Ecto neural progenitor cell (in vitro differentiated cells): ENCODE data around the gene CFI.

Experiments used
- DNase-seq: peaks from one replicate; pipeline ENCODE4 v3.0.0-alpha.2; 2018; ENCODE audit warnings: low spot score

CFI gene

DNA sequence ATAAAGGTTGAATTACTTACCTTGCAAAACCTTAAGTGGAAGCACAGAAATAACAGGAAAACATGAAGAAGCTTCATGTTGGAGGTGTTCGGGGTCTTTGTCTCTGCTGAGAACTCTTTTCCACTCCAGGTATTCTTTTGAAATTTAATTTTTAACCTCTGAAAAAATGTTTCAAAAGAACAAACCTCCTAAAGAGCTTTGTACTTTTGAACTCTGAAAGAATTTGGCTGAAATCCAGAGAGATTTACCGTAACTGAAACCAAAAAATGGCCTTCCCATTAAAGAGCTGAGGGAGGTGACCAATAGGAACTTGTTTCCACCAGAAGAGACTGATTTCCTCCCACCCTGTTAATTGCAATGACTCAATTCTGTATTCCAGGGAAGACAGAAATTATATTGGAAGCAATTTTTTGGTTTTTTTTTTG lies at the start of gene CFI:
Gene CFI (minus strand): TSS at position 105 of the 425 bp plus-strand sequence. CDS start 28 bp downstream, at position 77.
- no peak for DNase-seq

DNA sequence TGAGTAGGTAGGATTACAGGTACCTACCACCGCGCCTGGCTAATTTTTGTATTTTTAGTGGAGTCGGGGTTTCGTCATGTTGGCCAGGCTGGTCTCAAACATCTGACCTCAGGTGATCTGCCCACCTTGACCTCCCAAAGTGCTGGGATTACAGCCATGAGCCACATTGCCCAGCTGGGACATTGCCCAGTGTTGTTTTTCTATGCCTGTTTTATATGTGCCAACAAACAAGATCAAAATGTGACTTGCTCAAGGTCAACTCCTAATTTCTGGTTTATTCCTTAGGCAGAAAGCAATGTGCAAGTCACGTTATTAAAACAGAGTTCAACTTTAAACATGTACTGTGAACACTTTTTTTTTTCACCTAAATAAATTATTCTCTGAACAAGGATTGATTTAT lies 48.8 kb upstream of the CFI start:
- DNase-seq, result no peak

DNA sequence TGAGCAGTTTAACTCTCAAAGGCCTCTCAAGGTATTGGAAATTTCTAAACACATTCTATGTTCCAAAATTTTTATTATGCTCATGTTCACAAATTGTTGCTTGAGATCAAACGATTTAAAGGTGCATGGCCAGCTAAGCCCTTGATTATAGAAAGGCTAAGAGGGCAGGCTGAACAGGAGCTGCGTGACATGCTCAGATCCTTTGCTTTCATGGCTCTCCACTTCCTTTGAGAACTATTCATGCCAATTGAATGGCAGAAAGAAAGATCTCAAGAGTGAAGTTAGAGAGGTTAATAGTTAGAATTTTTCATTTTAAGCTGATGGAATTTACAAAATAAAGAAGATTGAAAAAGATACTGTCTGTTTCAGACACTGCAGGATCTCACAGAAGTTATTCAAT lies 46.7 kb upstream of the CFI start:
- no peak for DNase-seq

DNA sequence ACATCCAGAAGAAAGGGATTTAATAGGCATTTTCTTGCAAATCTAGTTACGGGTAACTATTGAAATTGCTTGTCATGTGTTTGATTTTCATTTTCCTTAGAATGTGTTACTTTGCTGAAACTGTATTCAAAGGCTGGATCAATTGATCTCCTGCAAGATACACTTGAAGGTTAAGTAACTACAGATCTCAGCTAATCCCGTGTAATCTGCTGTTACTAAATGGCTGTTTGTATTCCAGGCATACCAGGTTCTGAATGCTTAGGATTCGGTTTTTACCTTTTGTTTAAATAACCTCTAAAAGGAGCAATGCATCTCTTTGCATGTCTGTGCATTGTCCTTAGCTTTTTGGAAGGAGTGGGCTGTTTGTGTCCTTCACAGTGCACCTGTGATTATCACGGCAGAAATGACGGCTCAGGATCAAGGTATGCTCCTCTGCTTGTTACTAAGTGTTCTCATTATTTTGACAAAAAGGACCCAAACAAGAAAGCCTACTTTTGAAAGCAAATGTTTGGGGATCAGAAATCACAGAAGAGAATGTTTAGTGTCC lies 46.2 kb upstream of the CFI start, which contains the start of gene LRIT3:
Gene LRIT3 (plus strand): TSS at position 212 of the 547 bp plus-strand sequence. CDS start 95 bp downstream, at position 307.
- no peak for DNase-seq

DNA sequence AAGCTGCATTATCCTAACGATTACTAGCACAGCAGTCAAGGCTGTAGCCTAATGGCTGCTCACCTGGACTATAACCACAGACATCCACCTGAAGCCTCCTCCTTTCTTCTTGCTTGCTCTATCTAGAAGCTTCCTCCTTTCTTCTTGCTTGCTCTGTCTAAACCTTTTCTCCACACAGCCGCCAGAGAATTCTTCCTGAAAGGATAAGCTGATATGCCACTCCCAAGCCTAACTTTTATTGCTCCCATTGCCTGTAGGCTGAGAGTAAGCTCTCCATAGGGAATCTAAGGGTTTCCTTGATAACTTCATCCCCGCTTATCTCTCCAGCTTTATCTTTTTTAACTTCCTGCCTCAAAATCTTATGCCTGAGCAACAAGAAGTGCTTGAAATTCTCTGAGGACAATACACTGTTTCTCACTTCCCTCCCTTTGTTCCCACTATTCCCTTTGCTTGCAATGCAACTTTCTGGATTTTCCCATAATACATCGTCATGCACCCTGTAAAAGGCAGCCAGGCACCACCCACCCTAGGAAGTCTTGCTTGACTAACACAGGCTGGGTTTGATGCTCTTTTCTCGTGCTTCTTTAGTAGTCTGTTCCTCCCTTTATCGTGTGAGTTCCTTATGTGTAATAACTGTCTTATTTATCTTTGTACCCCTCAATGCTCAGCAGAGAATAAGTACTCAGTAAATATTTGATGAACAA lies 44.7 kb upstream of the CFI start:
- DNase-seq, result no peak

DNA sequence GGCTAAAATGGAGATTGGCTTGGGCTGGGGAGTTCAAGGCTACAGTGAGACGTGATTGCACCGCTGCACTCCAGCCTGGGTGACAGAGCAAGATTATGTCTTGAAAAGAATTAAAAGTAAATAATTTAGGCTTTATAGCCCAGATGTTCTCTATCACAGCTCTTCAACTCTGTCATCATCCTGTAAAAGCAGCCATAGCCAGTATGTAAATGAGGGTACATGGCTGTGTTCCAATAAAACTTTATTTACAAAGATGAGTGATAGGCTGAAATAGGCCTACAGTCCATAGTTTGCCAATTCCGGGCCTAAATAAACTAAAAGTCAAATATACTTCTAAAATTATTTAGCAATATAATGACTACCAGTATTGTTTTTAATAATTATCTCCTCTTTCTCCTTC lies 35.2 kb upstream of the CFI start:
- no peak for DNase-seq

DNA sequence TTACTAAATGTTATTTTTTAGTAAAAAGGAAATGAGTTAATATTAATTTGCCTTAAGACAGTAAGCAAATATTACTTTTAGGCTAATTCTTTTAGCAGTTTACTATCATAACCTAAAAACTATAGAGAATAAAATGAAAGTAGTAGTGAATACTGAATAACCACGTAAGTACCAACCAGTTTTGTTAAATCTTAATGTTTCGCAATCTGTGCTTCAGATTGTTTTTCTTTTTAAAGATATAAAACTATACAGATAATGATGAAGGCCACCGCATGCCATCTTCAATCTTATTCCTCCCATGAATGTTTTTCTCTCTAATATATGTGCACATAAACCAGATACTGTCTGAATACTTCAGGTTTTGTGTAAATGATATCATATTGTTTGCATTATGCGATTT lies 32.0 kb upstream of the CFI start:
- DNase-seq, result no peak

DNA sequence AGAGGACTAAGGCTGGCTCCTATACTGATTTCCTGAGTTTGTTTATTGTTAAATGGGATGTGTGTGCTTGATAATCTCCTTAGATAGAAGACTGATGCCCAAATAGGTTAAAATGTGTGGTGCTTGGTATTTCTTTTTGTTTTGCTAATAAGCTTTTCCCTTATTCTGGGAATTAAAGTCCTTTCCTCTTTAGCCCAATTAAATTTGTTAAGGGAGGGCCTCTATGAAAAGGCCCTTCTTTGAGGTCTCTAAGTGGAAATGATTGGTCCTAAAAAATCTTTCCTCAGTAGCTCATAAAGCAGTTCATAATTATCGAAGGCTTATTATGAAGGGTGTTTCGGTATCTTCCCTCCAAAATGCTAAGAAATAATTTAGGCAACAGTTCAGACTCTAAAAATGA lies 25.9 kb upstream of the CFI start, which contains the start of gene RRH:
Gene RRH (plus strand): TSS at position 301 of the 400 bp plus-strand sequence. CDS start 56 bp downstream, at position 357.
- DNase-seq, result no peak

DNA sequence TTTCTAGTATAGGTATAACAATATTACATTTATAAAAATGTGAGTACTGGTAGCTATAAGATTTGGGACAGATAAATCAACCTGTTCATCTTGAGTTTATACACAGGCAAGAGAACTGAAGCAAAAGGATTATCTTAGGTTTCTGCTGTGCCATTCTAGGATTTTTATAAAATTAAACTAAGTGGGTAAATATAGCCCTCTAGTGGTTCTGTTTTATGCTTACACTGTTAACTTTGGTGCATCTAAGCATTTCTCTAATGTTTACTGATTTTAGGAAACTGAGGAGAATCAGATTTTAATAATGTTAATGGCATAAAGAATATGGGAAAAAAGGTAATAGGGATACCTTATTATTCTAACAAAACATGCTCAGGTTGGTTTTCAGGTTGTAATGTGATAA lies 24.9 kb upstream of the CFI start:
- no peak for DNase-seq

DNA sequence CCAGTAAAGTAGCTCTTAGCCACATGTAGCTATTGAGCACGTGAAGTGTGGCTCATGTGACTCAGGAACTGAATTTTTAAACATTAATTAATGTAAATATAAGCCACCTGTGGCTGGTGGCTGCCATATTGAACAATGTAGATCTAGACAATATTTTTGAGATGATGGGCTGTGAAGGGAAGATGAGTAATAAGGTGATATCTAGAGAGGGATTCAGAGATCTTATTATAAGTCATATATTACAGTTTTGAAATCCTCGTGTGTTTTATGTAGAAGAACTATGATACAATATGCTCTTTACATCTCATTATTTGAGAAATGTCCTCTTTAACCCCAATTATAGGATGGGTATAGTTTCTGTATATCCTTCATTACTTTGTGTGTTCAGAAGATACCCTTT lies 19.4 kb upstream of the CFI start:
- no peak for DNase-seq

DNA sequence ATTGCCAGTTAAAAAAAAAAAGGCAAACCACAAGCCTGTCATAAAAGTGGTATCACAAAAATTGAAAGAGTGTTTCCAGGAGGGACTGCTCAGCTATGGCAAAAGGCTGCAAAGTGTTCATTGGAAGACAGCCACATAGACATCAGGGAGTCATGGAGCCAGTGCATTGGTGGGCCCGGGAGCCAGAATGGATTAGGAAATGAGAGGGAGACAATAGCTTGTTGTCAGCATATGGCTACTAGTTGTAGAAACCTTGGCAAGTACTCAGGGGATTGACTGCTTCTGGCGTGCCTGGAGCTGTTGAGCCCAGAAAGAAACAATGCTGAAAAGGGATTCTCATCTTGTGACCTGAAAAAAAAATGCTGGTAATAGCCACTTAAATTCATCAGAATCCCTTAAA lies 18.8 kb upstream of the CFI start:
- no peak for DNase-seq

DNA sequence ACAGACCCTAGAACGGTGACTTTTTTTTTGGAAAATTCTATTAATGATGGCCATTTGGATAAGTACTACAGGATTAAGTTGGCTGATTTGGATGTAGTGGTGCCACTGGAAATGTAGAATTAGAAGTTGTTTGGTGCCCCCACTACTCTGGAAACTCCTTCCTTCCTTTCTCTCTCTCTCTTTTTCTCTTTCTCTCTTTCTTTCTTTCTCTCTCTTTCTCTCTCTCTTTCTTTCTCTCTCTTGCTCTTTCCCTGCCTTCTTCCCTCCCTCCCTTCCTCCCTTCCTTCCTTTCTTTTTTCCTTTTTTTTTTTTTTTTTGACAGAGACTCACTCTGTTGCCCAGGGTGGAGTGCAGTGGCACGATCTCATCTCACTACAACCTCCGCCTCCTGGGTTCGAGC lies 16.5 kb upstream of the CFI start:
- no peak for DNase-seq

DNA sequence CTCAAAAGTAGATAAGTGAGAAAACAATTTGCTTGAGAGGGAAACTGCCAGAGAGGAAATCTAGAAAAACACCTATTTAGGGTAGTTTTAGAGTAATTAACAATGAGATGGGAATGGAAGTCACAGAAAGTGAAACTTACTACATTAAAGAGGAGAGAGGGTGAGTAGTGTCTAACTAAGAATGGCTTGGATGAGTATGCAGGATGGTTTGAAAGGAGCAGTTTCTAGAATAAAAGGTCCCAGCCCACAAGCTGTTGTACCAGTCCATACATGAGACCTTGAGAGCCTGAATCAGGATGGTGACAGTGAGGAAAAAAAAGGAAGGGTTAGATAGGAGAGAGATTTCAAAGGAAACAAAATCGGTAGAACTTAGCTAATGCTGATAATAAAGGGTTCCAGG lies 15.1 kb upstream of the CFI start:
- no peak for DNase-seq

DNA sequence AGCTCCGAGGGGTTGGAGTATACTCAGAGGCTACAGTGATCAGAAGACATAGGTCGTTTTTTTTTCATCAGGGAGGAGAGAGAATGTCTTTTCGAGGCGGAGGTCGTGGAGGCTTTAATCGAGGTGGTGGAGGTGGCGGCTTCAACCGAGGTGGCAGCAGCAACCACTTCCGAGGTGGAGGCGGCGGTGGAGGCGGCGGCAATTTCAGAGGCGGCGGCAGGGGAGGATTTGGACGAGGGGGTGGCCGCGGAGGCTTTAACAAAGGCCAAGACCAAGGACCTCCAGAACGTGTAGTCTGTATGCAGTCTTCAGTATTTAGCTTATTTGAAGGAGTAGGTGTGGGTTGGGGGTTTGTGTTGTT lies 14.3 kb upstream of the CFI start:
- no peak for DNase-seq

DNA sequence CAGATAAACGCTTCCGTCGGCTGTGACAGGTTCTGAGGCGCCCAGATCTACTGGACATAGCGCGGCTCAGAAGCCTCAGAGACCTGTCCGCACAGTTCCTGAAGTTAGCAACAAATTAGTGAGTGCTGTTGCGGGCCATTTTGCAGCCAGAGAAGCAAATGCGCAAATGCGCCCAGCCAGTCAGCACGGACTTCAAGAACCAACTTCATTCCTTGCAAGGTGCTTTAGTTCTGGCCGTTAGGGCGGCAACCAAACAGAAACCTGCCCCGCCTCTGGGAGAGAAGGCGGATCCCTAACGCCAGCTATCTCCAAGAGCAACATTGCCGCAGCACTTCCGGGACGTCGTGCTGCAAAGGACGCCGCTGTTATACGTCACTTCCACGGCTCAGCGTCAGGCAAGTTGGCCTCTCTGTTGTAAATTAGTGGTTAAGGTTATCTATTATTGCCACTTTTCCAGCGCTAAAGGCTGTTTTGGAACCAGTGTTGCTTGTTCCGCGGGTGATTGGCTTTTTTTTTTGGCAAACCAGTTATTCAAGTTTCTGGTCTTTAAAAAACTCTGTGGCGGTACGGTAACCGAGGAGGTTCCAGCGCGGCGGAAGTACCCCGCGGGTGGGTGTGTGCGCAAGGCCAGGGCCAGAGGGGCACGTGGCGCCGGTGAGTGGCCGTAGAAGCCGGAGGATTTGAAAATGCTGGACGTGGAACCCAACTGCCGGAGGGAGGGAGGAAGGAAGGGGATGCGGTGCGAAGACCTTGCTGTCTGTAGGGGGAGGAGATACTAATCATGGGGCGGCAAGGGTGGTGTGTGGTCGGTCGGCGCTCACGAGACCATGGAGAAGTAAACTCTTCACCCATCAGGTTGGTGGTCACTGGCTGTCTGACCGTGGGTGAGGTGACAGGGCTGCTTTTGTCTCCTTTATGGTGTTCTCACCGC lies 13.6 kb upstream of the CFI start, which contains the start of gene GAR1:
Gene GAR1 (plus strand): TSS at position 612 of the 931 bp plus-strand sequence. CDS start 403 bp downstream, outside the sequence.
- DNase-seq, result peak; percentile 90

DNA sequence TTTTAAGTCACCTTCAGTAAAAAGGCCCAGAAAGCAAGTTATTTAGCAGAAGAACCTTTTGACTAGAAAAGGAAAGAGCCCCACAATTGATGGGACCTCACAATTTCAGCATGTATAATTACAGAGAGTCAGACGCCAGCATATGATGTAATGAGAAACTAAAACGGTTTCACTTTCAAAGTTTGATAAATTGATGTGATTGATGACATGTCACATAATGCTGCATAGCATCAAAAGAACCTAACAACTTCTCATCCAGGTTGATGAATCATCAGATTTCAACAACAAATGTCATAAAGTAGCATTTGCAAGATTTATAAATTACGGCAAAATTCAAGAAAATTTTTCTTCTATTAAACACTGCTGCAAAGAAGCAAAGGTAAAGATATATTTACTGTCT lies 9.9 kb upstream of the CFI start:
- DNase-seq, result no peak

DNA sequence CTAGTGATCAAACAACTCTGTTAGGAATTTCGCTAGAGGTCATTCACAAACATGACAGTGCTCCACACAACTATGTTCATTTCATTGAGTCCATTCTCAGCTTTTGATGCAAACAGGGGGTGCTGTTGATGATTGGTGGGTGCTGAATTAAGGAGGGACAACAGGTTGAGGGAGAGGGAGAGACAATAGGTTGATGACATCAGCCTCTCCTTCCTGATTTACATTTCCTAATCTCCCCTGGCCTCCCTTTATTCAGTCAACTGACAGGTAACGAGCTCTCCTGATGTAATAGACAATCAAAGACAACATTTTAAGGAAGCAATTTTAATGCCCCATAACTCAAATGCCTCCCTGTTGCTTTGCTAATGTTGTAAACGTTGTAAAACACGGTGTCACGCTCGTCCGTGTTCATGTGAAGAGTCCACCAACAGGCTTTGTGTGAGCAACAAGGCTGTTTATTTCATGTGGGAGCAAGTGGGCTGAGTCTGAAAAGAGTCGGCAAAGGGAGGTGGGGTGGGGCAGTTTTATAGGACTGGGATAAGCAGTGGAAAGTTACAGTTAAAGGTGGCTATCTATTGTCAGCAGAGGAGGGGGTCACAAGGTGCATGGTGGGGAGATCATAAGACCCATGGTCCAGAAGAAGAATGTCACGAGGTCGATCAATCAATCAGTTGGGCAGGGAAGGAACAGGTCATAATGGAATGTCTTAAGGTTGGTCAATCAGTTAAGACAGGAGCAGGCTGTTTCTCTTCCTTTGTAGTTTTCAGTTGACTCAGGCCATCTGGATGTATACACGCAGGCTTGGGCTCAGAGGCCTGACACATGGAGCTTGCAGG lies 9.0 kb upstream of the CFI start:
- DNase-seq, result no peak

DNA sequence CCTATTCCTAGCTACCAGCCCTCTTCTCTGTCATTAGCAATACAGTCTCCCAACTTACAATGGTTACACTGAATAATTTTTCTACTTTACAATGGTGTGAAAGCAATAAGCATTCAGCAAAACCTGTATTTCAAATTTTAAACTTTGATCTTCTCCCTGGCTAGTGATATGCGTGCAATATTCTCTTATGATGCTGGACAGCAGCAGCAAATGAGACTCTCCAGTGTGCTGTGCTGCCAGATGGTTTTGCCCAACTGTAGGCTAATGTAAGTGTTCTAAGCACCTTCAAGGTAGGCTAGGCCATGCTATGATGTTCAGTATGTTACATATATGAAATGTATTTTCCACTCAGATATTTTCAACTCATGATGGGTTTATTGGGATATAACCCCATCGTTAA lies 7.9 kb upstream of the CFI start:
- DNase-seq, result no peak

DNA sequence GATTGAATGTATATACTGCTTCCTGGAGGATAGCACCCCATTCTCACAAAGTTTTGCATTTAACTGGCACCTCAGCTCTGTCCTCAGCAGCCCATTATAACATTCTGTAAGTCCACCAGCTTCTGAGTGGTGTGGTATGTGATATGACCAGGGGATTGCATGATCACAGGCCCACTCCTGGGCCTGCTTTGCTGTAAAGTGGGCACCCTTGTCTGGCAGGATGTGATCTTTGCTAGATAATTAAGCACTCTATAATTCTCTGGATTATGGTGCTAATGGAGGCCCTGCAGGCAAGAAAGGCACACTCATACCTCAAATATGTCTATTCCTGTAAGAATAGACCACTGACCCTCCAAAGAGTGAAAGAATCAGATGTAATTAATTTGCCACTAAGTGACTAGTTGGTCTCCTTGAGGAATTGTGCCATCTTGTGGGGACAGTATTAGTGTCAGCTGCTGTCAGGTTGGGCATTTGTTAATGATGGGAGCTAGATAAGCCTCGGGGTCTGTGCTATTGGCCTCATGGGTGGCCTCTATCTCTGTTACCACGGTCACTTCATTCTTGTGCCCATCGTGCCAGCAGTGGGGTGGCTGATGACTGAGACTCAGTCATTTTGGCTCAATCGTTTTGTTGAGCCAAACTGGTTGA lies 2.2 kb upstream of the CFI start:
- DNase-seq, result no peak

DNA sequence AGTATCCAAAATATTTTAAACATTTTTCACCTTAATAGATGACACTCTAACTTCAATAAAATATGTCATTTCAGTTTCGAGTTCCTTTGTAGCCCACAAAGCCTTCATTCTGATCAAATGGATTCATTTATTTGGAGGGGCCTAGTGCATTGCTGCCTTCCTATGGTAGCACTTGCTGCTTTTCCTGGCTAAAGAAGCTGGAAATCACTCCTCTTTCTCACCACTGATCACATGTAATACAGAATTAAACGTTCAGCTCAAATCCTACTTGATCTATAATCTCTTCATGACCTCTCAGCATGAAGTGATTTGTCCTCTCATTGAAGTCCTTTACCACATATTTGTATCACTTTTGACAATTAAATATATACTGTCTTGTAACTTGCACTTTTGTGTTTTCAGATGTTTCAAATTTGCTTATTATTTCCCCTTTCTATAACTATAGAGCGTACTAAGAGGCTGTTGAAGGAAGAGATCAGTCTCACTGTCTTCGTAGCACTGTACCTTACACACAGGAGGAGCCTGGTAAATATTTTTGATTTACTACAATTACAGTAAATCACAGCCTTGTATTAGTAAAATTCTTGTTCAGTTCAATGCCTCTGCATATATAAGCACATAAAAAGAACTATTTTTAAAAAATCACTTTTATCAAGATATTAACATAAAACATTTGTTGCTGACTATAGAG lies 555 bp downstream of the CFI start:
- no peak for DNase-seq

DNA sequence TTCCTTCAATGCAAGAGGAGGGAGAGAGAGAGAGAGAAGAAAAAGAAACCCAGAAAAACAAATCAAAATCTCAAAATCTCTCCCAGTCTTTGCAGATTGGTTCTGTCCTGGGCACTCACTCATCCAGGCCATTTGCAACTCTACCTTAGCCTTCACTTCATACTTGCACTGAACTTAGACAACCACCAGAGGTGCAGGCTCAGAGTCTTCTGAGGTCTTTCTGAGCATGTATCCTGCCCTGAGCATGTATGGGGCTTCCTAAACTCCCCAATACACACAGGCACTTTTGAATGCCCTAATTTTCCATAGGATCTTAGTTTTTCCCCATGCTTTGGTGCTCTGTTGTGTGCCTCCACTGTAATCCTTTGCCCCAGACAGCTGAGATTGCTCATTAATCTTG lies 2.9 kb downstream of the CFI start:
- no peak for DNase-seq
